Fibroblast of skin of scalp (primary cell): ENCODE results near the gene POLR3E.

Source experiments
- DNase-seq: peaks from one replicate; pipeline ENCODE4 v3.0.0-alpha.2; 2013

Gene POLR3E

GRCh38 chr16:22317001-22317530, 19.9 kb downstream of the POLR3E start:
- no peak for DNase-seq

- no peak for DNase-seq
Observed at GRCh38 chr16:22317625-22318024, 20.4 kb downstream of the POLR3E start.

- peak; percentile 31 for DNase-seq
Observed at GRCh38 chr16:22318690-22319358, 21.6 kb downstream of the POLR3E start.

- DNase-seq = no peak
Observed at GRCh38 chr16:22320572-22321339, 23.5 kb downstream of the POLR3E start.

GRCh38 chr16:22321340-22322001, 24.3 kb downstream of the POLR3E start:
- peak; percentile 65 for DNase-seq

- DNase-seq = no peak
Observed at GRCh38 chr16:22322021-22322471, 24.8 kb downstream of the POLR3E start.

GRCh38 chr16:22322741-22323140, 25.5 kb downstream of the POLR3E start:
- no peak for DNase-seq

GRCh38 chr16:22323173-22323958, 26.2 kb downstream of the POLR3E start:
- DNase-seq = no peak

- DNase-seq = no peak
Observed at GRCh38 chr16:22323959-22324786, 27.0 kb downstream of the POLR3E start.

- DNase-seq = no peak
Observed at GRCh38 chr16:22324787-22325597, 27.8 kb downstream of the POLR3E start.

- DNase-seq = no peak
Observed at GRCh38 chr16:22325598-22326368, 28.6 kb downstream of the POLR3E start.

GRCh38 chr16:22326369-22326652, 29.1 kb downstream of the POLR3E start:
- no peak for DNase-seq

GRCh38 chr16:22326771-22327445, 29.7 kb downstream of the POLR3E start:
- no peak for DNase-seq

- no peak for DNase-seq
Observed at GRCh38 chr16:22327446-22327775, 30.2 kb downstream of the POLR3E start.

- no peak for DNase-seq
Observed at GRCh38 chr16:22328081-22328725, 31.0 kb downstream of the POLR3E start.

- no peak for DNase-seq
Observed at GRCh38 chr16:22329199-22329695, 32.0 kb downstream of the POLR3E start.

GRCh38 chr16:22330326-22330725, 33.1 kb downstream of the POLR3E start:
- no peak for DNase-seq

GRCh38 chr16:22333457-22333994, 36.3 kb downstream of the POLR3E start:
- no peak for DNase-seq
